ENCODE measurements around the gene GSTT2B.
"Not testable (repeated sequence)": the region's sequence is repeated elsewhere in the genome, so short reads cannot be mapped to it uniquely, and the experiment has no call there.

Gene GSTT2B

GRCh38 chr22:23980567-23980966 lies 19.6 kb upstream of the GSTT2B start:
- DNase-seq: not testable (repeated sequence)

GRCh38 chr22:23979557-23980240 lies 18.7 kb upstream of the GSTT2B start, which contains the start of gene GSTT2:
TSS of gene GSTT2 (plus strand) at chr22:23980134.
- DNase-seq: not testable (repeated sequence)

GRCh38 chr22:23977304-23977703 lies 16.3 kb upstream of the GSTT2B start:
- DNase-seq: not testable (repeated sequence)

DNA sequence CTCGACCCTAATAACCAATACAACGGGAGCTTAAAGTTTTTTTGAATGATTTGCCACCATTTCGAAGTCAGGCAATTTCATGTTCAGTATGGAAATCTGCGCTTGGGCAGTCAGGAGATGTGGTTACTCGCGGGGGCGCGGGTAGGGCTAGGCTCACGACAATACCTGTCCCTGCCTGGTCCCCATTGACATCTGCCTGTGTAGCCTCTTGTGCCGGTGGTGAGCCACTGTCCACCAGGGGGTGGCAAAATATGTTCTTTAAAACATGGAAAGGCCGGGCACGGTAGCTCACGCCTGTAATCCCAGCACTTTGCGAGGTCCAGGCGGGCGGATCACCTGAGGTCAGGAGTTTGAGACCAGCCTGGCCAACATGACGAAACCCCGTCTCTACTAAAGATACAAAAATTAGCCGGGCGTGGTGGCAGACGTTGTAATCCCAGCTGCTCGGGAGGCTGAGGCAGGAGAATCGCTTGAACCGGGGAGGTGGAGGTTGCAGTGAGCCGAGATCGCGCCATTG lies 13.9 kb upstream of the GSTT2B start:
- DNase-seq: not testable (repeated sequence)

DNA sequence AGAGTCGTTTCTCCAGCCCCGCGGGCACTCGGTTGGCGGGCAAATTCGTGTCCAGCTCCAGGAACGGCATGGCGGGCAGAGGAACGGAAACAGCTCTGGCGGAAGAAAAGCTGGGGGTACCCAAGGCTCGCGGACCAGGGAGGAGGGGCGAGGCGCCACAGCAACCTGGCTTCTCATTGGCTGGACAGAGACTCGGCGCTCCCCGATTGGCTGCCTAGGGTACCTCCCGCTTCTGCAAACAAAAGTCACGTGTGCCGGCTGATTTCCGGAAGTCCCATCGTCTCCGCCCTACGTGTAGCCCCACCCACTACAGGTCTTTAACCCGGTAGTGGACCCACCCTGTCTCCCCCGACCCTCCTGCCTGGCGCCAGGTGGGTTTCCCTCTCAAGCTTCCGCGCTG lies 13.3 kb upstream of the GSTT2B start, which contains the start of gene DDT:
TSS of gene DDT (minus strand) at position 97 of the 400 bp plus-strand sequence. CDS start at position 70, 27 bp downstream.
- not testable (repeated sequence) for DNase-seq

GRCh38 chr22:23971927-23972326 lies 10.9 kb upstream of the GSTT2B start:
- not testable (repeated sequence) for DNase-seq

DNA sequence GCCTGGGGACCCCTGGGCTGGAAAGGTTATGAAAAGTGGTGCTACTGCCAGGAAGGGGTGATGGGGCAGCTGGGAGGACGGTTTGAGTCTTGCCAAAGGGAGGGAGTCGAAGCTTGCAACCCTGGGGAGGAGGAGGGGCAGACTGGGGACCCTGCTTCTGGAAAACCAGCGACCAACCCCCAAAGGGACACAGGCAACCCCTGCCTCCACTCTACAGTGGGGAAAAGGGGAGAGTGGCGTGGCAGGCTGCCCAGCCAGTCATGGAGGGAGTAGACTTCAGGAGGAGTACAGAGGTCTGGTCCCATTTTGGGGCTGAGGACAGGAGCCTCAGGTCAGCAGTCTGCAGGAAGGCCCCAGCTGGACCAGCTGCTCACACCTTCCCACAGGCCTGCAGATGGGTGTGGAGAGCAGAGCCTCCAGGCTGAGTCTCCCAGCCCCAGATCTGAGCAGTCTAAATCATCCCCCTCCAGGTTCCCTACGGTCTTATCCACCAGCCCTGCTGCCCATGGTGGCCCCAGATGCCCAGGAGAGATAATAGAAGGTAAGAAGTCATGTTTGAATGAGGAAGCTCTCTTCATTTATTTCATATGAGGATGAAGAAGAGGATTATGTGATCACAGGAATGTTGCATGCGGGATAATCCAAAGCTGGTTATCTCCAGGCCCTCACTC lies 10.0 kb upstream of the GSTT2B start:
- no peak for DNase-seq

- no peak for DNase-seq
These were observed 9.2 kb upstream of the GSTT2B start for GRCh38 chr22:23970201-23970641.

DNA sequence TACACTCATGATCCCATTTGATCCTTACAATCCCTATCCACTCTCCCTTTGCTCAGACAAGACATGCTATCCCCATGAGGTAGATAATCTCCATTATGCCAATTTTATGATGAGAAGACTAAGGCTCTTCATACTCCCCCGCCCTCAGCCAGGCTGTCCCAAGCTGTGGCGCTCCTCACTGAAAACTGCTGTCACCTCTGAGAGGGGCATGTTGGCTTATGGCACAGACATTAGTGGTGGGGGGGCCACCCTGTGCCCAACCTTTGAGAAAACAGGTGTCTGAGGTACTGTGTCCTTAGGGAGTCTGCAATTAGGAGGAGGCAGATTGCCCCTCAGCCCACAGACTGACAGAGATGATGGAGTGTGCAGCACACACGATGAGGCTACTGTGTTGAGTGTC lies 8.1 kb upstream of the GSTT2B start:
- no peak for DNase-seq

GRCh38 chr22:23966568-23966967 lies 5.6 kb upstream of the GSTT2B start, which contains the start of gene DDTL:
TSS of gene DDTL (plus strand) at chr22:23966888. CDS start at chr22:23966915, 27 bp downstream.
- not testable (repeated sequence) for DNase-seq

DNA sequence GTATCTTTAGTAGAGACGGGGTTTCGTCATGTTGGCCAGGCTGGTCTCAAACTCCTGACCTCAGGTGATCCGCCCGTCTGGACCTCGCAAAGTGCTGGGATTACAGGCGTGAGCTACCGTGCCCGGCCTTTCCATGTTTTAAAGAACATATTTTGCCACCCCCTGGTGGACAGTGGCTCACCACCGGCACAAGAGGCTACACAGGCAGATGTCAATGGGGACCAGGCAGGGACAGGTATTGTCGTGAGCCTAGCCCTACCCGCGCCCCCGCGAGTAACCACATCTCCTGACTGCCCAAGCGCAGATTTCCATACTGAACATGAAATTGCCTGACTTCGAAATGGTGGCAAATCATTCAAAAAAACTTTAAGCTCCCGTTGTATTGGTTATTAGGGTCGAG lies 5.1 kb upstream of the GSTT2B start:
- DNase-seq: not testable (repeated sequence)

- DNase-seq: peak; percentile 81
These were observed 4.6 kb downstream of the GSTT2B start for GRCh38 chr22:23956301-23956900.

GRCh38 chr22:23955886-23956285 lies 5.1 kb downstream of the GSTT2B start:
- not testable (repeated sequence) for DNase-seq

DNA sequence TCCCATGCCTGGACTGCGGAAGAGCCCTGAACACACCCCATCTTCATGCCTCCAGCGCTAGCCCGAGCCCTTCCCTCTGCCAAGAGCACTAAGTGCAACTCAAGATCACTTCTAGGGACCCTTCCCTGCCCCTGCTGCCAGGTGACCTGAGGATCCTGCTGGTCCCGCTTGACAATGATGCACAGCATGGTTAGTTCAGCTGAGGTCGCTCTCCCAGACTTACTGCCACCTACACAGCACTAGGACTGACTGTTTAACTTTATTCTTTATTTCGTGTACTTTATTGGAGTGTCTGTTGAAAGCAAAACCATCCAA lies 6.0 kb downstream of the GSTT2B start:
- not testable (repeated sequence) for DNase-seq

DNA sequence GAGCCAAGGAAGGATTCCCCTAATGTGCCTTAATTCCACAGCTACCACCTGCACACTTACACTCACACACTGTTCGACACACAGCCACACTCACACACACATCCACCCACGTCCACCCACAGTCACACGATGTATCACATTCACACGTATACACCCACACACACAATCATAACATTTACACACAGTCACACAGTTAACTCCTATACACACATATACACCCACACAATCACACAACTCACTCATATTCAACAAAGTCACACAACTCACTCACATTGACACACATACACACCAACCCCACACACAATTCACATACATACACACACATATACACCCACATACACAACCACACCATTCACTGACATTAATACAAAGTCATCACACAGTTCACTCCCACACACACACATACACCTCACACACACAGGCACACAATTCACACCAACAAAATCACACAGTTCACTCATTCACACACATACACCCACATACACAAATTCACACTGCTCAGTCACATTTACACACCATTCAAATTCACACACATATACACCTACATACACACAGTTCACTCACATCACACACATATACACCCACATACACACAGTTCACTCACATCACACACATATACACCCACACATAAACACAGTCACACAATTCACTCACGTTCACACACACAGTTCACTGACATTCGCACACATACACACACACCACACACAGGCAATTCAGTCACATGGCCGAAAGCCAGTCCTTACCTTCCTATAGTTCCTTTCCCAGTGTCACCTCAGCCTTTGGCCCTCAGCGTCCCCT lies 6.6 kb downstream of the GSTT2B start:
- DNase-seq: not testable (repeated sequence)

- DNase-seq: not testable (repeated sequence)
These were observed 7.5 kb downstream of the GSTT2B start for GRCh38 chr22:23953485-23953884.

DNA sequence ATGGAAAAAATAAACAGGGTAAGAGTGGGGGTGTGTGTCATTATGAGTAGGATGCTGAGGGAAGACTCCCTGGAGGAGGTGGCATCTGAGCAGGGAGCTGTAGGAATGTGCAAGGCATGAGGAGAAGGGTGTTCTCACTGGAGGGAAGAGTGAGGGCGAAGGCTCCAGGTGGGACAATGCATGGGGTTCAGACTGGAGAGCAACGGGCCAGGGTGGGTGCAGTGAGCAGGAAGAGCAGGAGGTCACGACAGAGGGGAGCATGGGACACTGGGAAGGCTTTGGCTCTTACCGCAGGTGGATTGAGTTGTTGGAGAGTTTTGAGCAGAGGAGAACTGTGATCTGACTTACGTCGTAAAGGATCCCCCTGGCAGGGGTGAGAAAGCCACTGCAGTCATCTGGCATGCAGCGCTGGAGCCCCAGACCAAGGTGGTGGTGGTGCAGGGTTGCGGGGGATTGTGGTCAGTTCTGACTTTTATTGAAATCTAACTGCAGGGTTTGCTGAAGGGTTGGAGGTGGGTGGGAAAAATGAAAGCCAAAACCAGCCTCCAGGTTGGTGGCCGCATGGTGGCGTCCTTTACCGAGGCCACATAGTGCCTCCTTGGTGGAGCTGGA lies 8.1 kb downstream of the GSTT2B start:
- not testable (repeated sequence) for DNase-seq

GRCh38 chr22:23951383-23951782 lies 9.6 kb downstream of the GSTT2B start:
- DNase-seq: not testable (repeated sequence)

DNA sequence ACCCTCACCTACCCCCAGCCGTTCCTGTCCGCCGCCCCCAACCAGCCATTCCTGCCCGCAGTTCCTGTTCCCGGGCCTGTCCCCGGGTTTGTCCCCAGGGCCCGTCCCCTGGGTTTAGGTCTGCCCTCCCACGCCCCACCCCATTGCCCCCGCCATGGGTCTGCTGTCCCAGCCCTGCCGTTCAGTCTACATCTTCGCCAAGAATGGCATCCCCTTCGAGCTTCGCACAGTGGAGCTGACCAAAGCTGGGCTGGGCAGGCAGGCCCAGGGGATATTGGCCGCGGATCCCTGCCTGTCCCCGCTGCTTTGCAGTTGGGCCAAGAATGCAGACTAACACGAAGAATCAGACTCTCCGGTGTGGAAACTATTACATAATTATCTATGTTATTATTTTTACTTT lies 11.2 kb downstream of the GSTT2B start:
- not testable (repeated sequence) for DNase-seq

- DNase-seq: not testable (repeated sequence)
These were observed 13.6 kb downstream of the GSTT2B start for GRCh38 chr22:23947391-23947790.

DNA sequence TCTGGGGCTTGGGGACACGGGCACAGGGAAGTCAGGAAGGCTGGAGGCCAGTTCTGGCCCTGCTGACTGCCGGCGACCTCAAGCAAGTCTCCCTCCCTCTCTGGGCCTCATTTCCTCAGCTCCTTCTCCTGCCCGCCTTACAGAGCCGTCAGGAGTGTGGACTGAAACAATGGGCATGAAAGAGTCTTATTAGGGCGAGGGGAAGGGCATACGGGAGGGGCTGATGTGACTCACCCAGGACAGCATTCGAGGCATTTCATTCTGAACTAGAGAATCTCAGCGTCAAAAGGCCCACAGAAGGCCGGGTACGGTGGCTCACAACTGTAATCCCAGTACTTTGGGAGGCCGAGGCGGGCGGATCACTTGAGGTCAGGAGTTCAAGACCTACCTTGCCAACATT lies 20.8 kb downstream of the GSTT2B start:
- DNase-seq: not testable (repeated sequence)

DNA sequence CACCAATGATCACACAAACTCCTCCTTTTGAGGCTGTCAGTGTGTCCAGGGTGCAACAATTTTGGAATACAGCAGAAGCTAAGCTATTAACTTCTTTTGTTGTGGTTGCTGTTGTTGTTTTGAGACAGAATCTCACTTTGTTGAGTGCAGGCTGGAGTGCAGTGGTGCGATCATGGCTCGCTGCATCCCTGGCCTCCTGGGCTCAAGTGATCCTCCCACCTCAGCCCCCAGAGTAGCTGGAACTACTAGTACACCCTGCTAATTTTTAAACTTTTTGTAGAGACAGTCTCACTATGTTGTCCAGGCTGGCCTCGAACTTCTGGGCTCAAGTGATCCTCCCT lies 22.0 kb downstream of the GSTT2B start:
- no peak for DNase-seq

Measured in CD4-positive, alpha-beta T cell treated with Interleukin-6 for 4 hours (primary cell).